Neural progenitor cell (in vitro differentiated cells): Measurements from ENCODE around the gene ANO4. TPM values are rescaled to one million over a fixed set of nuclear protein-coding genes. Genes with fewer than 3 reads are reported as not detected.

Experiments
- DNase-seq: peaks from one replicate; pipeline ENCODE4 v3.0.0-alpha.2; 2016; ENCODE audit warnings: low spot score
- H2AFZ ChIP-seq: fragments of 200-600 bp; sonication (generic); replicated peaks from 2 replicates; pipeline ENCODE4 v1.6.1; 2016; ENCODE audit warnings: antibody characterized with exemption
- H3F3A ChIP-seq: fragments of 200-600 bp; sonication (generic); 2 replicates; pipeline ENCODE4 v1.6.1; 2016; ENCODE audit warnings: antibody characterized with exemption, low read depth
- H3K27ac ChIP-seq: fragments of 200-600 bp; sonication (generic); 2 replicates; pipeline ENCODE4 v1.5.1; 2016; ENCODE audit warnings: mild to moderate bottlenecking
- H3K27me3 ChIP-seq: fragments of 200-600 bp; sonication (generic); 2 replicates; pipeline ENCODE4 v1.6.1; 2016; ENCODE audit warnings: mild to moderate bottlenecking, moderate library complexity
- H3K36me3 ChIP-seq: fragments of 200-600 bp; sonication (generic); 2 replicates; pipeline ENCODE4 v1.5.1; 2016
- H3K4me1 ChIP-seq: fragments of 200-600 bp; sonication (generic); 2 replicates; pipeline ENCODE4 v1.6.1; 2016; ENCODE audit warnings: mixed run types
- H3K4me2 ChIP-seq: fragments of 200-600 bp; sonication (generic); 2 replicates; pipeline ENCODE4 v1.6.1; 2016
- H3K4me3 ChIP-seq: fragments of 200-600 bp; sonication (generic); 2 replicates; pipeline ENCODE4 v1.5.1; 2016
- H3K79me2 ChIP-seq: fragments of 200-600 bp; sonication (generic); 2 replicates; pipeline ENCODE4 v1.6.1; 2016; ENCODE audit warnings: low read depth
- H3K9ac ChIP-seq: fragments of 200-600 bp; sonication (generic); 2 replicates; pipeline ENCODE4 v1.6.1; 2016
- H3K9me3 ChIP-seq: fragments of 200-600 bp; sonication (generic); 2 replicates; pipeline ENCODE4 v1.5.1; 2016; ENCODE audit warnings: low read depth
- H4K20me1 ChIP-seq: fragments of 200-600 bp; sonication (generic); 2 replicates; pipeline ENCODE4 v1.6.1; 2016; ENCODE audit warnings: low read depth
- H3K27ac Mint-ChIP-seq: 3 replicates; pipeline ENCODE4 v1.8.0; 2021; ENCODE audit warnings: mixed read lengths
- H3K27me3 Mint-ChIP-seq: 2 replicates; pipeline ENCODE4 v1.8.0; 2022; ENCODE audit warnings: low read depth, mild to moderate bottlenecking, inconsistent platforms, moderate library complexity, mixed read lengths; ENCODE audit not compliant: insufficient read depth
- H3K36me3 Mint-ChIP-seq: 3 replicates; pipeline ENCODE4 v1.8.0; 2021; ENCODE audit warnings: mixed read lengths
- H3K4me1 Mint-ChIP-seq: 3 replicates; pipeline ENCODE4 v1.8.0; 2021; ENCODE audit warnings: mixed read lengths
- H3K4me3 Mint-ChIP-seq: 3 replicates; pipeline ENCODE4 v1.8.0; 2021; ENCODE audit warnings: mild to moderate bottlenecking, moderate library complexity, mixed read lengths
- H3K9me3 Mint-ChIP-seq: 3 replicates; pipeline ENCODE4 v1.8.0; 2020; ENCODE audit warnings: mixed read lengths
- CTCF ChIP-seq: fragments of 200-600 bp; sonication (generic); IDR thresholded peaks from 2 replicates; pipeline ENCODE4 v1.5.1; 2017; ENCODE audit warnings: antibody characterized with exemption, mild to moderate bottlenecking
- EZH2 ChIP-seq: fragments of 200-600 bp; sonication (generic); IDR thresholded peaks from 2 replicates; pipeline ENCODE4 v1.6.1; 2017; ENCODE audit warnings: antibody characterized with exemption, mild to moderate bottlenecking, moderate library complexity
- EZH2phosphoT487 ChIP-seq: fragments of 200-600 bp; sonication (generic); IDR thresholded peaks from 2 replicates; pipeline ENCODE4 v1.6.1; 2017; ENCODE audit warnings: antibody characterized with exemption
- total RNA-seq: library from RNA; depleted of rRNA; stranded (reverse); fragments of >200 nt; gene quantifications from 2 replicates; pipeline ENCODE4 v1.2.3, GENCODE V29; 2015; ENCODE audit warnings: low replicate concordance

Gene ANO4
- total RNA-seq, 1 donor from 2014 or later, result not detected

- no peak overlapping the region for H3K4me3 Mint-ChIP-seq
- peaks cover 4% of the 10 kb centered on the region for H3K27me3 Mint-ChIP-seq
Measured at GRCh38 chr12:101168001-101168400, 373.4 kb downstream of the ANO4 start.

DNA sequence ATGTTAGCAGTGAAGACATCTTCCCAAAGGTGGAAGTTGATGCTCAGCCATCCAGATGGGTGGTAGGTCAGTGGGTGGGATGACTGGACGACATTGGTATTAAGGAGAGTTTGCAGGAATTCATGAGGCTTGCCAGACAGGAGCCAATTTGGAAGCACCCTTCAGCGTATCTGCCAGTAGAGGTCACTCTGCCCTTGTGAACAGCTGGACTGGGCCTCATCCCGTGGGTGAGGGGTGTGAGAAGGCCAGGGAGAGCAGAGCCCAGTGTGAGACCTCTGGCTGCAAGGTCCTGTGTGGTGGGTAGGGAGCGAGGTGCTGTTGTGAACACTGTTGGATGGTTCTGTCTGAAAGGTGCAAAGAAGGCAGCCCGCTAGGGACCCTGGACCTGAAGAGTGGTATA lies 377.7 kb downstream of the ANO4 start:
- TF ChIP-seq EZH2phosphoT487 (no peak), CTCF (peak; percentile 63), EZH2 (no peak)
- no peaks in the 10 kb centered on the region for H3K9me3 Mint-ChIP-seq
- H3K4me1 ChIP-seq, result no peaks in the 10 kb centered on the region
- H3K4me3 Mint-ChIP-seq, result no peak overlapping the region
- H3K9ac ChIP-seq, result no peak overlapping the region
- no peaks in the 10 kb centered on the region for H3K9me3 ChIP-seq
- peaks cover 4% of the 10 kb centered on the region for H3K27me3 Mint-ChIP-seq
- peaks cover 3% of the 10 kb centered on the region for H3K27me3 ChIP-seq
- H3K27ac Mint-ChIP-seq, result no peak overlapping the region
- H4K20me1 ChIP-seq, result no peaks in the 10 kb centered on the region
- H3K4me1 Mint-ChIP-seq, result no peaks in the 10 kb centered on the region
- H2AFZ ChIP-seq, result peak overlapping the region; percentile 85
- H3K36me3 ChIP-seq, result no peaks in the 10 kb centered on the region
- no peak overlapping the region for H3K4me3 ChIP-seq
- no peak overlapping the region for H3K27ac ChIP-seq
- no peaks in the 10 kb centered on the region for H3F3A ChIP-seq
- DNase-seq, result peak; percentile 71
- no peaks in the 10 kb centered on the region for H3K36me3 Mint-ChIP-seq
- H3K4me2 ChIP-seq, result no peak overlapping the region
- no peaks in the 10 kb centered on the region for H3K79me2 ChIP-seq

More at GRCh38 chr12:101168001-101168400, 373.4 kb downstream of the ANO4 start:
- H3K4me1 ChIP-seq, result no peaks in the 10 kb centered on the region
- no peaks in the 10 kb centered on the region for H3K36me3 ChIP-seq
- Mint-ChIP-seq H3K27ac (no peak overlapping the region), H3K9me3 (no peaks in the 10 kb centered on the region), H3K4me1 (no peaks in the 10 kb centered on the region), H3K36me3 (no peaks in the 10 kb centered on the region)
- H3K9ac ChIP-seq, result no peak overlapping the region
- no peaks in the 10 kb centered on the region for H3K9me3 ChIP-seq
- H3F3A ChIP-seq, result no peaks in the 10 kb centered on the region
- H3K27ac ChIP-seq, result no peak overlapping the region
- H3K79me2 ChIP-seq, result no peaks in the 10 kb centered on the region
- no peak for DNase-seq
- H4K20me1 ChIP-seq, result no peaks in the 10 kb centered on the region
- no peak overlapping the region for H3K4me3 ChIP-seq
- H3K4me2 ChIP-seq, result no peak overlapping the region
- H3K27me3 ChIP-seq, result no peaks in the 10 kb centered on the region
- no peak overlapping the region for H2AFZ ChIP-seq
- TF ChIP-seq EZH2phosphoT487 (no peak), CTCF (no peak), EZH2 (no peak)

GRCh38 chr12:101173197-101173749 lies 378.7 kb downstream of the ANO4 start:
- DNase-seq, result no peak

More at GRCh38 chr12:101173197-101173749, 378.7 kb downstream of the ANO4 start:
- Histone ChIP-seq H3K27me3 (peaks cover 3% of the 10 kb centered on the region), H3K36me3 (no peaks in the 10 kb centered on the region), H4K20me1 (no peaks in the 10 kb centered on the region), H3K9me3 (no peaks in the 10 kb centered on the region), H3K27ac (no peak overlapping the region), H3F3A (no peaks in the 10 kb centered on the region), H3K4me3 (no peak overlapping the region), H3K79me2 (no peaks in the 10 kb centered on the region), H3K4me2 (no peak overlapping the region), H3K9ac (no peak overlapping the region), H3K4me1 (no peaks in the 10 kb centered on the region), H2AFZ (no peak overlapping the region)
- H3K27me3 Mint-ChIP-seq, result peaks cover 4% of the 10 kb centered on the region
- H3K27ac Mint-ChIP-seq, result no peak overlapping the region
- H3K4me3 Mint-ChIP-seq, result no peak overlapping the region
- TF ChIP-seq CTCF (no peak), EZH2phosphoT487 (no peak), EZH2 (no peak)
- H3K36me3 Mint-ChIP-seq, result no peaks in the 10 kb centered on the region
- H3K9me3 Mint-ChIP-seq, result no peaks in the 10 kb centered on the region
- no peaks in the 10 kb centered on the region for H3K4me1 Mint-ChIP-seq
